ENCODE data around the gene DHX35. TPM values are rescaled to one million over a fixed set of nuclear protein-coding genes. Genes with fewer than 3 reads are reported as not detected.

Gene DHX35
- total RNA-seq, result 9.5 TPM
- 7.1 TPM for polyA plus RNA-seq
- long read RNA-seq, donor 1, result 0 reads
- long read RNA-seq, donor 2, partial matches to known transcripts, result 0 of 3 reads
- long read RNA-seq, donor 2, other reads (novel, unspliced or antisense), result 0 of 3 reads
- long read RNA-seq, donor 3, partial matches to known transcripts, result 0 of 1 reads
- long read RNA-seq, donor 3, other reads (novel, unspliced or antisense), result 0 of 1 reads
- long read RNA-seq, donor 4, partial matches to known transcripts, result 0 of 1 reads
- long read RNA-seq, donor 4, other reads (novel, unspliced or antisense), result 0 of 1 reads
- long read RNA-seq, donor 5, partial matches to known transcripts, result 12 of 14 reads
- long read RNA-seq, donor 5, other reads (novel, unspliced or antisense), result 0 of 14 reads
- long read RNA-seq, donor 6, partial matches to known transcripts, result 0 of 3 reads
- long read RNA-seq, donor 6, other reads (novel, unspliced or antisense), result 0 of 3 reads
- long read RNA-seq, donor 7, partial matches to known transcripts, result 0 of 6 reads
- long read RNA-seq, donor 7, other reads (novel, unspliced or antisense), result 0 of 6 reads
- long read RNA-seq, donor 8, partial matches to known transcripts, result 0 of 1 reads
- long read RNA-seq, donor 8, other reads (novel, unspliced or antisense), result 0 of 1 reads
- long read RNA-seq, donor 9, partial matches to known transcripts, result 0 of 2 reads
- long read RNA-seq, donor 9, other reads (novel, unspliced or antisense), result 0 of 2 reads
- long read RNA-seq, donor 10, partial matches to known transcripts, result 0 of 1 reads
- long read RNA-seq, donor 10, other reads (novel, unspliced or antisense), result 0 of 1 reads

GRCh38 chr20:38962044-38962927 is at the start of gene DHX35:
TSS of gene DHX35 (plus strand) at chr20:38962344. CDS start at chr20:38962368, 24 bp downstream.
- no peaks in the 10 kb centered on the region for H3K36me3 ChIP-seq (ENCODE audit: control insufficient read depth in 2 of 2, insufficient read depth in 2 of 2, low read length in 1 of 2)
- peak within 1 kb of the TSS; percentile 73 to 91 for H3K4me3 ChIP-seq (ENCODE audit: low read length in 2 of 2)
- H3K4me1 ChIP-seq (ENCODE audit: control insufficient read depth in 2 of 2, insufficient read depth in 2 of 2, low read length in 2 of 2), result peaks cover 6 to 8% of the 10 kb centered on the region in 2 donors
- H3K27ac ChIP-seq (ENCODE audit: low read depth in 1 of 2, low read length in 1 of 2), result peak within 1 kb of the TSS; percentile 70 to 90
- no peaks in the 10 kb centered on the region for H3K9me3 ChIP-seq (ENCODE audit: control insufficient read depth in 2 of 2, insufficient read depth in 1 of 2, low read length in 1 of 2)
- H3K27me3 ChIP-seq (ENCODE audit: control insufficient read depth in 2 of 2, insufficient read depth in 1 of 2, low read length in 1 of 2), result no peaks in the 10 kb centered on the region
- peak; percentile 82 to 99 (median 96) for DNase-seq (ENCODE audit: low read depth in 6 of 9, low spot score in 9 of 9)
- WGBS, result under 1% methylated on average over 70 of the region's 70 CpGs

- H3K9me3 ChIP-seq (ENCODE audit: control insufficient read depth in 2 of 2, insufficient read depth in 1 of 2, low read length in 1 of 2), result no peaks in the 10 kb centered on the region
- H3K4me3 ChIP-seq (ENCODE audit: low read length in 2 of 2), result no peak overlapping the region
- H3K36me3 ChIP-seq (ENCODE audit: control insufficient read depth in 2 of 2, insufficient read depth in 2 of 2, low read length in 1 of 2), result peaks cover 16 to 28% of the 10 kb centered on the region in 2 donors
- no peak for DNase-seq (ENCODE audit: low read depth in 6 of 9, low spot score in 9 of 9)
- H3K4me1 ChIP-seq (ENCODE audit: control insufficient read depth in 2 of 2, insufficient read depth in 2 of 2, low read length in 2 of 2), result no peaks in the 10 kb centered on the region
- H3K27ac ChIP-seq (ENCODE audit: low read depth in 1 of 2, low read length in 1 of 2), result no peak overlapping the region
- 98% methylated on average over 7 of the region's 7 CpGs for WGBS
- H3K27me3 ChIP-seq (ENCODE audit: control insufficient read depth in 2 of 2, insufficient read depth in 1 of 2, low read length in 1 of 2), result no peaks in the 10 kb centered on the region
Observed at GRCh38 chr20:38915355-38915754, 46.8 kb upstream of the DHX35 start.

- Histone ChIP-seq H3K9me3 (ENCODE audit: control insufficient read depth in 2 of 2, insufficient read depth in 1 of 2, low read length in 1 of 2) (no peaks in the 10 kb centered on the region), H3K36me3 (ENCODE audit: control insufficient read depth in 2 of 2, insufficient read depth in 2 of 2, low read length in 1 of 2) (peaks cover 13 to 25% of the 10 kb centered on the region in 2 donors), H3K27me3 (ENCODE audit: control insufficient read depth in 2 of 2, insufficient read depth in 1 of 2, low read length in 1 of 2) (no peaks in the 10 kb centered on the region), H3K4me3 (ENCODE audit: low read length in 2 of 2) (no peak overlapping the region), H3K4me1 (ENCODE audit: control insufficient read depth in 2 of 2, insufficient read depth in 2 of 2, low read length in 2 of 2) (no peaks in the 10 kb centered on the region), H3K27ac (ENCODE audit: low read depth in 1 of 2, low read length in 1 of 2) (no peak overlapping the region)
- DNase-seq (ENCODE audit: low read depth in 6 of 9, low spot score in 9 of 9), result no peak
- WGBS, result 97% methylated on average over 4 of the region's 4 CpGs
Observed at GRCh38 chr20:38917657-38918056, 44.5 kb upstream of the DHX35 start.

- no peak for DNase-seq (ENCODE audit: low read depth in 6 of 9, low spot score in 9 of 9)
- no peaks in the 10 kb centered on the region for H3K9me3 ChIP-seq (ENCODE audit: control insufficient read depth in 2 of 2, insufficient read depth in 1 of 2, low read length in 1 of 2)
- no peak overlapping the region for H3K27ac ChIP-seq (ENCODE audit: low read depth in 1 of 2, low read length in 1 of 2)
- no peaks in the 10 kb centered on the region for H3K27me3 ChIP-seq (ENCODE audit: control insufficient read depth in 2 of 2, insufficient read depth in 1 of 2, low read length in 1 of 2)
- WGBS, result 98% methylated on average over 19 of the region's 19 CpGs
- H3K4me3 ChIP-seq (ENCODE audit: low read length in 2 of 2), result no peak overlapping the region
- no peaks in the 10 kb centered on the region for H3K4me1 ChIP-seq (ENCODE audit: control insufficient read depth in 2 of 2, insufficient read depth in 2 of 2, low read length in 2 of 2)
- peaks cover 13 to 25% of the 10 kb centered on the region in 2 donors for H3K36me3 ChIP-seq (ENCODE audit: control insufficient read depth in 2 of 2, insufficient read depth in 2 of 2, low read length in 1 of 2)
Observed at GRCh38 chr20:38918172-38918571, 44.0 kb upstream of the DHX35 start.

GRCh38 chr20:38919683-38920082 is 42.5 kb upstream of the DHX35 start:
- H3K4me3 ChIP-seq (ENCODE audit: low read length in 2 of 2), result no peak overlapping the region
- no peaks in the 10 kb centered on the region for H3K4me1 ChIP-seq (ENCODE audit: control insufficient read depth in 2 of 2, insufficient read depth in 2 of 2, low read length in 2 of 2)
- peaks cover 11 to 20% of the 10 kb centered on the region in 2 donors for H3K36me3 ChIP-seq (ENCODE audit: control insufficient read depth in 2 of 2, insufficient read depth in 2 of 2, low read length in 1 of 2)
- no peaks in the 10 kb centered on the region for H3K9me3 ChIP-seq (ENCODE audit: control insufficient read depth in 2 of 2, insufficient read depth in 1 of 2, low read length in 1 of 2)
- 99% methylated on average over 7 of the region's 7 CpGs for WGBS
- no peaks in the 10 kb centered on the region for H3K27me3 ChIP-seq (ENCODE audit: control insufficient read depth in 2 of 2, insufficient read depth in 1 of 2, low read length in 1 of 2)
- no peak for DNase-seq (ENCODE audit: low read depth in 6 of 9, low spot score in 9 of 9)
- no peak overlapping the region for H3K27ac ChIP-seq (ENCODE audit: low read depth in 1 of 2, low read length in 1 of 2)

GRCh38 chr20:38920411-38920810 is 41.7 kb upstream of the DHX35 start:
- Histone ChIP-seq H3K27me3 (ENCODE audit: control insufficient read depth in 2 of 2, insufficient read depth in 1 of 2, low read length in 1 of 2) (no peaks in the 10 kb centered on the region), H3K36me3 (ENCODE audit: control insufficient read depth in 2 of 2, insufficient read depth in 2 of 2, low read length in 1 of 2) (peaks cover 11 to 20% of the 10 kb centered on the region in 2 donors), H3K27ac (ENCODE audit: low read depth in 1 of 2, low read length in 1 of 2) (no peak overlapping the region), H3K9me3 (ENCODE audit: control insufficient read depth in 2 of 2, insufficient read depth in 1 of 2, low read length in 1 of 2) (no peaks in the 10 kb centered on the region), H3K4me1 (ENCODE audit: control insufficient read depth in 2 of 2, insufficient read depth in 2 of 2, low read length in 2 of 2) (no peaks in the 10 kb centered on the region), H3K4me3 (ENCODE audit: low read length in 2 of 2) (no peak overlapping the region)
- DNase-seq (ENCODE audit: low read depth in 6 of 9, low spot score in 9 of 9), result no peak
- 92% methylated on average over 3 of the region's 3 CpGs for WGBS

GRCh38 chr20:38920851-38921250 is 41.3 kb upstream of the DHX35 start:
- Histone ChIP-seq H3K4me3 (ENCODE audit: low read length in 2 of 2) (no peak overlapping the region), H3K9me3 (ENCODE audit: control insufficient read depth in 2 of 2, insufficient read depth in 1 of 2, low read length in 1 of 2) (peaks cover 0 to under 1% of the 10 kb centered on the region in 2 donors), H3K36me3 (ENCODE audit: control insufficient read depth in 2 of 2, insufficient read depth in 2 of 2, low read length in 1 of 2) (peaks cover 11 to 15% of the 10 kb centered on the region in 2 donors), H3K27me3 (ENCODE audit: control insufficient read depth in 2 of 2, insufficient read depth in 1 of 2, low read length in 1 of 2) (no peaks in the 10 kb centered on the region), H3K4me1 (ENCODE audit: control insufficient read depth in 2 of 2, insufficient read depth in 2 of 2, low read length in 2 of 2) (no peaks in the 10 kb centered on the region), H3K27ac (ENCODE audit: low read depth in 1 of 2, low read length in 1 of 2) (no peak overlapping the region)
- no peak for DNase-seq (ENCODE audit: low read depth in 6 of 9, low spot score in 9 of 9)
- 97% methylated on average over 9 of the region's 9 CpGs for WGBS

GRCh38 chr20:38924718-38925117 is 37.4 kb upstream of the DHX35 start:
- Histone ChIP-seq H3K27me3 (ENCODE audit: control insufficient read depth in 2 of 2, insufficient read depth in 1 of 2, low read length in 1 of 2) (no peaks in the 10 kb centered on the region), H3K27ac (ENCODE audit: low read depth in 1 of 2, low read length in 1 of 2) (no peak overlapping the region), H3K36me3 (ENCODE audit: control insufficient read depth in 2 of 2, insufficient read depth in 2 of 2, low read length in 1 of 2) (no peaks in the 10 kb centered on the region), H3K9me3 (ENCODE audit: control insufficient read depth in 2 of 2, insufficient read depth in 1 of 2, low read length in 1 of 2) (peaks cover 0 to 3% of the 10 kb centered on the region in 2 donors), H3K4me3 (ENCODE audit: low read length in 2 of 2) (no peak overlapping the region), H3K4me1 (ENCODE audit: control insufficient read depth in 2 of 2, insufficient read depth in 2 of 2, low read length in 2 of 2) (peaks cover 15 to 17% of the 10 kb centered on the region in 2 donors)
- DNase-seq (ENCODE audit: low read depth in 6 of 9, low spot score in 9 of 9), result no peak
- 97% methylated on average over 2 of the region's 2 CpGs for WGBS
